IMR-90 (cell line): ENCODE results near the gene LILRA1.
"Not testable (repeated sequence)": the region's sequence is repeated elsewhere in the genome, so short reads cannot be mapped to it uniquely, and the experiment has no call there.

Experiments
- BHLHE40 ChIP-seq: fragments of 150-350 bp; IDR thresholded peaks from 2 replicates; pipeline ENCODE4 v1.6.1; 2016; ENCODE audit warnings: mild to moderate bottlenecking, low read depth, low read length
- CEBPB ChIP-seq: IDR thresholded peaks from 2 replicates; pipeline ENCODE4 v1.6.1; 2012; ENCODE audit warnings: low read depth, low read length, improper control_type of control experiment
- CTCF ChIP-seq: conservative IDR thresholded peaks from 2 replicates; pipeline ENCODE4 v1.5.1; 2012; ENCODE audit warnings: mild to moderate bottlenecking, low read depth, low read length, improper control_type of control experiment
- ELK1 ChIP-seq: fragments of 150-350 bp; IDR thresholded peaks from 2 replicates; pipeline ENCODE4 v1.6.1; 2016; ENCODE audit warnings: low read depth, mild to moderate bottlenecking, low read length, moderate library complexity, borderline replicate concordance
- FOS ChIP-seq: fragments of 150-350 bp; IDR thresholded peaks from 2 replicates; pipeline ENCODE4 v1.6.1; 2016; ENCODE audit warnings: low read depth, low read length
- MAFK ChIP-seq: IDR thresholded peaks from 2 replicates; pipeline ENCODE4 v1.6.1; 2012; ENCODE audit warnings: low read depth, low read length, improper control_type of control experiment
- MAZ ChIP-seq: IDR thresholded peaks from 2 replicates; pipeline ENCODE4 v1.6.1; 2012; ENCODE audit warnings: low read depth, mild to moderate bottlenecking, low read length, improper control_type of control experiment, moderate library complexity, borderline replicate concordance
- POLR2A ChIP-seq: IDR thresholded peaks from 2 replicates; pipeline ENCODE4 v1.6.1; 2012; ENCODE audit warnings: mild to moderate bottlenecking, low read depth, low read length
- RAD21 ChIP-seq: IDR thresholded peaks from 2 replicates; pipeline ENCODE4 v1.6.1; 2012; ENCODE audit warnings: low read length, improper control_type of control experiment
- RCOR1 ChIP-seq: IDR thresholded peaks from 2 replicates; pipeline ENCODE4 v1.6.1; 2012; ENCODE audit warnings: mild to moderate bottlenecking, low read length, improper control_type of control experiment; ENCODE audit not compliant: insufficient replicate concordance
- RFX5 ChIP-seq: IDR thresholded peaks from 2 replicates; pipeline ENCODE4 v1.8.0; 2012; ENCODE audit warnings: low read depth, mild to moderate bottlenecking, low read length, moderate library complexity
- SMC3 ChIP-seq: fragments of 150-350 bp; IDR thresholded peaks from 2 replicates; pipeline ENCODE4 v1.6.1; 2016; ENCODE audit warnings: low read depth, mild to moderate bottlenecking, antibody characterized with exemption, low read length, moderate library complexity
- USF2 ChIP-seq: fragments of 150-350 bp; IDR thresholded peaks from 2 replicates; pipeline ENCODE4 v1.6.1; 2017; ENCODE audit warnings: mild to moderate bottlenecking, antibody characterized with exemption, low read length, low read depth

- TF ChIP-seq MAFK, RFX5, CTCF, RAD21, BHLHE40, RCOR1, POLR2A, ELK1, FOS, MAZ, USF2, SMC3, CEBPB: not testable (repeated sequence)
Observed at GRCh38 chr19:54624234-54624633, 30.8 kb downstream of the LILRA1 start.
